ENCODE results near the gene ALX3.

Gene ALX3

DNA sequence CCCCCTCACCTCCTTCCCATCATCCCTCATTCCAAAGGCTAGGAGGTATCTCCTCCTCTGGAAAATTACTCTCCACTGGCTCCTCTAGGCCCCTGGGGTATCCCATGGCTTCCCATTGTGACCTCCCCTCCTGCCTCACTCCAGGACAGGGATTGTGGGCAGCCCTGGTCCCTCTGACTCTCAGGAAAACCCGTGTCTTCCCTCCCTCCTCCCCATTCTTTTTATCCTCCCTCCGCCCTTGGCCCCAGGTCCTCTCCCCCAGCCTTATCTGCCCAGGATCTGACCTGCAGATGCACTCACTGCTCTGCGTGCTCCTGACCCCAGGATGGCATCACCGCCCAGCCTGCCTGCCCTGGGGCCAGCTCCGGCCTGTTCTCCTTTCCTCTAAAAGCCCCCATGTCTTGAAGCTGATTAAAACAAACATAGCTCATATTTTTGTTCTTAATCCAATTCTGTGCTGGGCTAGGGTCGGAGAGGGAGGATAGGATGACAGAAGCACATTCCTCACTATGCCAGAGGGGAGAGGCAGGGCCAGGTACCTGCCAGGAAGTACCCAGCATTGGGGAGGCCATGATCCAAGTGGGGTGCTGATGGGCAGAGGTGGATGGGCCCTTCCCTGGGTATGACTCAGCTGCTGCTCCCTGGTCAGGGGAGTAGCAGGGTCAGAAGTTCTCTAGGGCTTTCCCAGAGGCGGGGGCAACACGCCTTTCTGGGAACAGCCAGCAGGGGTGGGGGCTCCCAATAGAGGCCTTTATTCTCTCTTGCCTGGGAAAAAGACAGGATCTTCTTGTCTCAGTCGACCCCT, 28.0 kb upstream of the ALX3 start:
- H3K27me3 Mint-ChIP-seq = peaks cover 20% of the 10 kb centered on the region
- H3K4me3 Mint-ChIP-seq = no peak overlapping the region
- no peak overlapping the region for H3K27ac Mint-ChIP-seq
- H3K9me3 Mint-ChIP-seq = no peaks in the 10 kb centered on the region
- H3K36me3 Mint-ChIP-seq (ENCODE audit: low read depth) = no peaks in the 10 kb centered on the region
- no peaks in the 10 kb centered on the region for H3K4me1 Mint-ChIP-seq (ENCODE audit: low read depth)
- DNase-seq = no peak

DNA sequence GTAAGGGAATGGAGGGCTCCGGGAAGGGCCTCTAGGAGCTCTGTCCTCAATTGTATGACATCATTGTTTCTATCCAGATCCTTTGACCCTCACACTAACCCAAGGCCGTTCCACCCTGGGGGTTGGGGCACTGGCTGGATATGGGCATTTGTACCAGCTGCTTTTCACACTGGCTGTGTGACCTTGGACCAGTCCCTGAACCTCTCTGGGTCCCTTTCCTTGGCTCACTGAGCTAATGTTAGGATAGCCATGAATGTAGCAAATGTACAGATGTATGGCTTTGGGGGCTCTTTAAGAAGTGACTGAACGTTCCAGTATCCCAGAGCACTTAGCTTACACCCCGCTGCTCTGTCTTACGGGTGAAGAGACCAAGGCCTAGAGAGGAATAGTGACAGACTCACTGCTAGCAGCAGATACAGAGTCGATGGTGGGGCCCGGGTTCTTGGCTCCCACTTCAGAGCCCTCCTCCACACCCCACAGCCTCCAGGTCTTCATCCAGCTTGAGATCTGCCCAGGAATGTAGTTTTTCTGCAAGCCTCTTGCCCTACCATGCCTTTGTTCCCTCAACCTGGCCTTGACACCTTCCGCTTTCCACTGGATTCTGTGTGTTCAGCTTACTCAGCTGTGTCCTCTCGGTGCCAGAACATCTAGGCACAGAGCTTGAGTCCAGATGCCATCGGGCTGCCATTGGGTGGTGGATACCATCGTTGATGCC, 27.2 kb upstream of the ALX3 start:
- Mint-ChIP-seq H3K4me1 (ENCODE audit: low read depth) (no peaks in the 10 kb centered on the region), H3K27ac (no peak overlapping the region), H3K36me3 (ENCODE audit: low read depth) (no peaks in the 10 kb centered on the region), H3K27me3 (peaks cover 20% of the 10 kb centered on the region), H3K9me3 (no peaks in the 10 kb centered on the region), H3K4me3 (no peak overlapping the region)
- DNase-seq = no peak

DNA sequence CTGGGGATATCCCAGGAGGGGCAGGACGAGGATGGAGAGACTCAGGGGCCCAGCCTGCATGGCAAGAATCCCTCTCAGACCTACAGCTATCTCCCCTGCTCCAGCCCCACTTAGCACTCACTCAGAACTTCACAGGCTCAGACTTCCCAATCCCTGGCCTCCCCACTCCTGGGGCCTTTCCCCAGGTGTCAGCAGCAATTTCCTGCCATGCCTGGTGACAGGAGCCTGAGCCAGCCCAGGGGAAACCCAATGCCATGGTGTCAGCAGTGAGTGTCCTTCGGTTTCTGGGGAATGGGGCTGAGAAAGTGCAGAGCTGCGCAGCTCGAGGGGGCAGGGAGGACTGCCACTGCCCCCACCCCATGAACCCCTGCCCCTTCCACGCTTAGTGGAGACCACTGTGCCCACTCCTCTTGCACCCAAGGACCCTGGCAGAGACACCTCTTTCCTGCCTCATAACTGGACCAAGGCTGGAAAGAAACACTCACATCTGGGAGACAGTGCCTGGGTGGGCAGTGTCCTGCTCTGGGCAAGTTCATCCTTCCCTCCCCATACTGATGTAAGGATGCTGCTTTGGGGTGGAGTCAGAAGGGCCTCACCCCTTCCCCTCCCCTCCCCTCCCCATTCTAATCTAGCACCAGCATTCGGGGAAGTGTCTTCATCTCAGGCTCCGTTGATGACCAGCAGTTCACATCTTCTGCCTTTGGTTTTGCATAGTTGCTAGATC, 24.6 kb upstream of the ALX3 start:
- no peak for DNase-seq
- H3K4me1 Mint-ChIP-seq (ENCODE audit: low read depth) = no peaks in the 10 kb centered on the region
- H3K27me3 Mint-ChIP-seq = peaks cover 25% of the 10 kb centered on the region
- H3K9me3 Mint-ChIP-seq = no peaks in the 10 kb centered on the region
- H3K36me3 Mint-ChIP-seq (ENCODE audit: low read depth) = no peaks in the 10 kb centered on the region
- H3K4me3 Mint-ChIP-seq = no peak overlapping the region
- no peak overlapping the region for H3K27ac Mint-ChIP-seq

DNA sequence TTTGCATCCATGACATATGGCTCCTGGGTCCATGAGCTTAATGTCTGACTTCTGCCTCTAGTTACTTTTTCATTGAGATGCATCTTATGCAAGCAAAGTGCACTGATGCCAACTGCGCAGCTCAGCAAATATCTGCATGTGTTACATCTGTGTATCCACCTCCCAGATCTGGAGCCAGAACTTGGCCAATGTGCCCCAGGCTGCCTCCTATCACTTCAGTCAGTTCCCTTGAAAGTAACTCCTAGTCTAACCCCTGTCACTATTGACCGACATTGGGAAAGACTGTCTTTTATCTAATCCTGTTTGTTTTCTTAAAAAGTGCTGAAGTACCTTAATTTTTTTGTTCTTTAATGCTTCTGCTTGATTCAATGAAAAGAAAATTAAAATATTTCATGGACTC, 22.5 kb upstream of the ALX3 start:
- no peak overlapping the region for H3K4me3 Mint-ChIP-seq
- H3K27me3 Mint-ChIP-seq = peaks cover 39% of the 10 kb centered on the region
- H3K27ac Mint-ChIP-seq = no peak overlapping the region
- DNase-seq = no peak
- H3K36me3 Mint-ChIP-seq (ENCODE audit: low read depth) = no peaks in the 10 kb centered on the region
- H3K4me1 Mint-ChIP-seq (ENCODE audit: low read depth) = peaks cover under 1% of the 10 kb centered on the region
- no peaks in the 10 kb centered on the region for H3K9me3 Mint-ChIP-seq

DNA sequence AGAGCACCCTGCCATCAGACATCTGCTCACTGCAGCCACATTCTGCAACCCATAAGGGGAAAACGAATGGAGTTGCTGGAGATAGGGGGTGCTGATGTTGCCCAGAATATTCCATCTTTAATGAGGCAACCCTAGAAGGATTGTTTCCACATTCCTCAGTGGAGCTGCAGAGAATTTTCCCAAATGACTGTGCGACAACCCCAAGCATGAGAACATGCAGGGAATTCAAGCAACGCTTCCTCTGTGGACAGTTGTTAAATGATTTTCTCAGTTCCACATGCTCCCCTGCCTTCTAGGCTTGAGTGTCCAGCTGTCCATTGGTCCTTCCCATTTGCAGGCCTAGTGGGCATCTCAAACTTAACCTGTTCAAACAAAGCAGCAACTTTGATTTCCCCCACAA, 21.3 kb upstream of the ALX3 start:
- Mint-ChIP-seq H3K36me3 (ENCODE audit: low read depth) (no peaks in the 10 kb centered on the region), H3K4me1 (ENCODE audit: low read depth) (peaks cover 2% of the 10 kb centered on the region), H3K4me3 (no peak overlapping the region), H3K9me3 (no peaks in the 10 kb centered on the region), H3K27me3 (peaks cover 45% of the 10 kb centered on the region), H3K27ac (no peak overlapping the region)
- no peak for DNase-seq

DNA sequence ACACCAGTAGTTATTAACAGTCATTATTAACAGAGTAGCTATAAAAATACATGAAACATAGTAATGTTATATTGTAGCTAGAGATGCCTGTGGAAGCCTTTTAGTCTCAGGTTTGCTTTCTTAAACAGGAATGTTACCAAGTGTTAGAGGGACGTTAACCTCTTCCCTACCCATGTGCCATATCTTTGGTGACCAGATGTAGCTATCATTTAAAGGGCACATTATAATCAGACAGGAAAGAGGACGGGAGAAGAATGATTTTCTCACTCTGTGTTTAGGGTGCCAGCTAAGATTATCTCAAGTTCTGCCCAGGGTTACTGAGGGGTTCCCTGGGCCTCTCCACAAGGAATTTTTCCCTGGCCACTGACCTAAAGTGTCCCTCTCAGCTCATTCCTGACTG, 20.9 kb upstream of the ALX3 start:
- H3K27me3 Mint-ChIP-seq = peaks cover 46% of the 10 kb centered on the region

DNA sequence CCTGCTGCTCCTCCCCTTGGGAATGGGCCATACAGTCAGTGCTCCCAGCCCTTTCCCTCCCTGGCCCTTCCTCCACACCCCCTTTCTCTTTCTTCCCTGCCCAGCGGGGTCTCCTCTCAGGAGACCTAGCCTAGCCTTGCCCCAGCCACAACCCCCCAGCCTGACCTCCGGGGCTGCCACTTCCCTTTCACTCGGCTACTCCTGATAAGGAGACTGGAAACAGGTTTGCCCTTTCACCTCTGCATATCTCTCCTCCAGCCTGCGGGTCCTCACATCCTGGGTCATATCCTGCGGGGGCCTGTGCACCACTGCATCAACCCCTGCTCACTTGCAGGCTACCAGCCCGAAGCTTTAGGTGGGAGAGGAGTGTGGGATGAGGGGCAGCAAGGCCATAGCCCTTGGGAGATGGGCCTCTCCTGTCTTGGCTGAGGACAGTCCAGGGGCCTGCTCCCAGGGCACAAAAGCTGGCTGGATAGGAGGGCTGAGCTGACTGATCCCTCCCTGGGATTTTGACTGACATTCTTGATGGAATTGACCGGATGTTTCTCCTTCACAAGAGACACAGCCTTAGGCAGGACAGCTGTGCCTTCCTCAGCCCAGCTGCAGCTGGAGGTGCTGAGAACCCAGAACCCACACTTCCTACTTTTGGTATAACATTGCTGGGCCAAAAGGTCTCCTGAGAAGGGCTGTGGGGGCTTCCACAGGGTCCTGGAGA, 19.2 kb upstream of the ALX3 start:
- no peak for DNase-seq
- Mint-ChIP-seq H3K27ac (no peak overlapping the region), H3K27me3 (peaks cover 53% of the 10 kb centered on the region), H3K9me3 (no peaks in the 10 kb centered on the region), H3K4me1 (ENCODE audit: low read depth) (peaks cover 4% of the 10 kb centered on the region), H3K36me3 (ENCODE audit: low read depth) (no peaks in the 10 kb centered on the region), H3K4me3 (no peak overlapping the region)

More for the DNA sequence above, 20.9 kb upstream of the ALX3 start:
- Mint-ChIP-seq H3K4me3 (no peak overlapping the region), H3K27ac (no peak overlapping the region), H3K4me1 (ENCODE audit: low read depth) (peaks cover 2% of the 10 kb centered on the region), H3K36me3 (ENCODE audit: low read depth) (no peaks in the 10 kb centered on the region), H3K9me3 (no peaks in the 10 kb centered on the region)
- DNase-seq = no peak

DNA sequence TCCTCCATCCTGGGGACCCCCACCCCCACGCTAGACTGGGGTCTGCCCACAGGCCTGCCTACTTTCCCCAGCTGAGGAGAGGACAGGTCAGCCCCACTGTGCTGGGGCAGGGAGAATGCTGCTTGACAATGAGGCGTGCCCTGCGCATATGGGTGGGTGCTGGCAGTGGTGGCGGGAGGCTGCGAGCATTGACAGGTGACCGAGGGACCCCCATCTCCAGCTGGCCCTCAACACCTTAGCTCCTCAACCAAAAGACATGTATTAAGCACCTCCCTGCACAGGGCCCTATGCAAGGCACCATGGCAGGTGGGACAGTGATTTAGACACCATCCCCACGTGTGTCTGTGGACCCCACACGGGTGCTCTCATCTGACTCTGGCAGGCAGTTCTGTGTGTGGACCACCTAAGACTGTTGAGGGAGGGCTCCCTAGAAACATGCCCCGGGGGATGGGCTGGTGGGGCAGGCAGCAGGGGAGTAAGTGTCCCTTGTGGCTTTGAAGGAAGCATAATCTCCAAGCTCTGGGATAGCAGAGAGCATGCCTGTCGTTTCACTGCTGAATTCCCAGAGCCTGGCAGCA, 18.4 kb upstream of the ALX3 start:
- Mint-ChIP-seq H3K4me3 (no peak overlapping the region), H3K27me3 (peaks cover 56% of the 10 kb centered on the region), H3K4me1 (ENCODE audit: low read depth) (peaks cover 11% of the 10 kb centered on the region), H3K36me3 (ENCODE audit: low read depth) (no peaks in the 10 kb centered on the region), H3K27ac (no peak overlapping the region), H3K9me3 (no peaks in the 10 kb centered on the region)
- DNase-seq = no peak

DNA sequence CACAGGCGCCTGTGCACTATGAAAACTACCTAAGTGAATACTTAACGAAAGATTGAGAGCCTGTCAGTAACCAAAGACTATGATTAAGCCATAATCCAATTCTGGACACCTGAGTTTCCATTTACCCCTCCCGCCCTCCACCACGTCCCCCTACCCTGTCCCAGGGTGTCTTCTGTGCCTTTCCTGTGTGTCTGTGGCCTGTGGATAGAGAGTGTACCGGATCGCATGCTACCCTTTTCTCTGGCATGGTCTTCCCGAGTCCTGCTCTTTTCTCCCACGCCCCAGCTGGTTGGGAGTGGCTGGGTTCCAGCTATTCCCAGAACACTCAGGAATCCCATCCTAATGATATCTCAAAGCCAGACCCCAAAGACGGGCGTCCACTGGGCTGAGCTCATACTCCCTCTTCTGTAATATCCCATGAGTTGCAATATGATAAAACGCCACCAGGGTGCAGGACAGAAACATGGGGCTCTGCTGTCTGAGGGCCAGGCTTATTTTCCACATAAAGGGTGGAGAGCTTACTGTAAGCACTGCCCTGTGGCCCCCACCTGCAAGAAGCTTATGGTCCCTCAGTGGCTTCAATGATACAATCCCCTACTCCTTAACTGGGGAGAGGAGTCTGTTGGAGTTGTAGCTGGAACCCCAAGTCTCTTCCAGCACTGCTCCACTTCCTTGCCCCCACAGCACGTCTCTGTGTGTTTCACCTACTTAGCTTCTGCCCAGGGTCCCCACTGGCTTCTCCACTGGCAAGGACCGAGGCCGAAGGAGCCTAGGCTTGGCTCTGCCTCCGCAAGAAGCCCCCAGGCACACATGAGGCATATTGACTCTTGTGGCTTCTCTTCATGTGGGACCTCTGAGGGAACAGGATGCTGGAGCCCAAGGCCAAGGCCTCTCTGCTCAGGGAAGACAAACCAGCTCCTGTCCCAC, 17.6 kb upstream of the ALX3 start:
- no peaks in the 10 kb centered on the region for H3K36me3 Mint-ChIP-seq (ENCODE audit: low read depth)
- DNase-seq = peak; percentile 43
- H3K4me1 Mint-ChIP-seq (ENCODE audit: low read depth) = peaks cover 18% of the 10 kb centered on the region
- H3K27me3 Mint-ChIP-seq = peaks cover 62% of the 10 kb centered on the region
- no peak overlapping the region for H3K4me3 Mint-ChIP-seq
- H3K9me3 Mint-ChIP-seq = no peaks in the 10 kb centered on the region
- no peak overlapping the region for H3K27ac Mint-ChIP-seq

DNA sequence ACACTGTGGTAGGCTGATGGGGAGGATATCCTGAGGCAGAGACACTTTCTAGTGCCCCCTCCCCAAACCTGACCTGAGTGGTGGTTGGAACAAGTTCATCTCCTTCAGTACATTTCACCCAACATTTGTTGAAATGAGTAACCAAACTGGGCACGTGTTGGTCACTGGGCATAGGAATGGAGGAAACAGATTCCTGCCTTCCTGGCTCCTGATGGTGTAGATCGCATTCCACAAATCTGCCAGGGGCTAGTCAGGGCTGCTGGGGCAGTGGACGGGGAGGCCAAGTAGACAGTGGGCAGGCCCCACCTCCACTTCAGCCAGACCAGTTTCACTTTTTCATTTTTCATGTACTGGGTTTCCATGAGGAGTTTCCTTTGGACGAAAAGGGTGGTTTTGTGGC, 16.5 kb upstream of the ALX3 start:
- no peak for DNase-seq
- no peaks in the 10 kb centered on the region for H3K36me3 Mint-ChIP-seq (ENCODE audit: low read depth)
- peaks cover 18% of the 10 kb centered on the region for H3K4me1 Mint-ChIP-seq (ENCODE audit: low read depth)
- H3K9me3 Mint-ChIP-seq = no peaks in the 10 kb centered on the region
- peaks cover 72% of the 10 kb centered on the region for H3K27me3 Mint-ChIP-seq
- no peak overlapping the region for H3K4me3 Mint-ChIP-seq
- H3K27ac Mint-ChIP-seq = no peak overlapping the region

DNA sequence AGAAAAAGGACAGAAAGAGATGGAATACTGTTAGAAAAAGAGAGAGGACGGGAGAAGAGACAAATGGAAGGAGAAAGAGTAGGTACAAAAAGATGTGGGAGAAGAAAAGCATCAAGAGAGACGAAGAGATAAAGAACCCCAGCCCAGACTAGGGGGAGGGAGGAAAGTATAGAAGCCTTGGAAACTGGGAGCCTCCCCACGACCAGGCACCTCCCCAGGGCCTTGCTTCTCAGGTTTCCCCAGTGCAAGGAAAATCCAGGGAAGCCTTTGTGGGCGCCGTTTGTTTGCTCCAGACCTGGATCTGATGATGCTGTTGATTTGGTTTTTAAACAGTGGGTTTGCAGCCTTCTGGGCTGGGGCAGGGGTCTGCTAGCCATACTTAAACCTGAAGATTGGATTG, 15.2 kb upstream of the ALX3 start:
- H3K27ac Mint-ChIP-seq = no peak overlapping the region
- H3K27me3 Mint-ChIP-seq = peaks cover 81% of the 10 kb centered on the region
- H3K4me1 Mint-ChIP-seq (ENCODE audit: low read depth) = peaks cover 18% of the 10 kb centered on the region
- H3K4me3 Mint-ChIP-seq = no peak overlapping the region
- no peaks in the 10 kb centered on the region for H3K36me3 Mint-ChIP-seq (ENCODE audit: low read depth)
- no peaks in the 10 kb centered on the region for H3K9me3 Mint-ChIP-seq
- no peak for DNase-seq

DNA sequence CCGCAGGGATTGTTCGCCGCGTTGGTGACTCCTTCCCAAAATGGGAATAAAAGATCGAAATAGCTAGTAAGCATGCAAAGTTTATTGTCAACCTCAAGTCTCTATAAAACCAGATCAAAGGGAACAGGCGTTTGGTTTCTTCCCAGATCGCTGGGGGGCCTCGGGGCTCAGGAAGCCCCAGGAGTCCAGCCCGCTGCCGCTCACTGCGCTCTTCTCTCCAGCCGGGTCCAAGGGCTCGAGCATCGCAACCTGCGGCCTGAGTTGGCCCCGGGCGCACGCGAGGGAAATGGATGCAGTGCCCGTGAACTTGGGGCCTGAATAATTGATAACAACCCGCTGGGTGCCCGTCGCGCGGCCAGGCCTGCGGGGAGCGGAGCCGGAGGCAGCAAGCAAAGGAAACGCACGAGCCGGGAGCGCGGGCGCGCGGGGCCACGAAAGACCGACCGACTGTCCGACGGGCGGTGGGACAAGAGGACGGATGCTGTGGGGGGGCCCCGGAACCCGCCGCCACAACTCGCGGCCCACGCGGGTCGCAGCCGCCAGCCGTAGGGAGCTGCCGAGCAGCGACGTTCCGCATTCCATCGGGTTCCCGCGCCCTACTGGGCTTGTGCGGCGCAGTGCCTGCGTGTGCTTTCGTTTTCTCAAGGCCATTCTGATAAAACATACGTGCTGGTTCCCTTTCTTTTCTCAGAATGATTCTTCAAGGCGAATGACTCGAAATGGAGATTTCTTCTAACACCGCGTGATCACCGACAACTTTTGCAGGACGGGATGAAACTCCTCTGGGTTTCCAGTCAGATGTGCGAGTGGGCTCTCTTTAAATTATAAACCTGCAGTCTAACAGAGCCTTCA, 14.0 kb upstream of the ALX3 start:
- H3K27ac Mint-ChIP-seq = peak overlapping the region; percentile 33
- H3K4me1 Mint-ChIP-seq (ENCODE audit: low read depth) = peaks cover 18% of the 10 kb centered on the region
- peak; percentile 60 for DNase-seq
- H3K4me3 Mint-ChIP-seq = peak overlapping the region; percentile 75
- H3K36me3 Mint-ChIP-seq (ENCODE audit: low read depth) = no peaks in the 10 kb centered on the region
- H3K27me3 Mint-ChIP-seq = peaks cover 79% of the 10 kb centered on the region
- no peaks in the 10 kb centered on the region for H3K9me3 Mint-ChIP-seq

DNA sequence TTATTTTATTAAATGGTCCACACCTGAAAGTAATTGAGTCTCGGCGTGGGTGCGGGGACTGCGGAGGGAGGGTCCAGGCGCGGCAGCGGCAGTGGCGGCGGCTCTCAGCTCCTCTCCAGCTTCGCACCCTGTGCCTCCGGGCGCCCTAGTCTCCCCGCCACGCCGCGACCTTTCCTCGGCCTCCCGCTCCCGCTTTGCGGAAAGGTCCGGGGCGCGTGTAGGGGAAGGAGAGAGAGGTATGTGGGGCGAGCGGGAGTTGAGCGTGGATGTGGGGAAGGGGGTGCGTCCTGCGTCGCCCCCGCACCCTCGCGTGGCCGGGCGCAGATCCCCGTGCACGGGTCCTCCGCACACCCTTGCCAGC, 13.4 kb upstream of the ALX3 start:
- Mint-ChIP-seq H3K4me3 (peak overlapping the region; percentile 75), H3K9me3 (no peaks in the 10 kb centered on the region), H3K27me3 (peaks cover 79% of the 10 kb centered on the region), H3K27ac (peak overlapping the region; percentile 33), H3K4me1 (ENCODE audit: low read depth) (peaks cover 18% of the 10 kb centered on the region), H3K36me3 (ENCODE audit: low read depth) (no peaks in the 10 kb centered on the region)
- DNase-seq = peak; percentile 43
